HG03039 (cell line): Measurements from ENCODE around the gene EPHA1.

Experiments
- ATAC-seq: cut with Tn5 transposase; IDR thresholded peaks from one replicate; pipeline ENCODE4 v1.9.1; 2021; ENCODE audit warnings: mild to moderate bottlenecking, moderate library complexity; ENCODE audit not compliant: unreplicated experiment

The EPHA1 gene

DNA sequence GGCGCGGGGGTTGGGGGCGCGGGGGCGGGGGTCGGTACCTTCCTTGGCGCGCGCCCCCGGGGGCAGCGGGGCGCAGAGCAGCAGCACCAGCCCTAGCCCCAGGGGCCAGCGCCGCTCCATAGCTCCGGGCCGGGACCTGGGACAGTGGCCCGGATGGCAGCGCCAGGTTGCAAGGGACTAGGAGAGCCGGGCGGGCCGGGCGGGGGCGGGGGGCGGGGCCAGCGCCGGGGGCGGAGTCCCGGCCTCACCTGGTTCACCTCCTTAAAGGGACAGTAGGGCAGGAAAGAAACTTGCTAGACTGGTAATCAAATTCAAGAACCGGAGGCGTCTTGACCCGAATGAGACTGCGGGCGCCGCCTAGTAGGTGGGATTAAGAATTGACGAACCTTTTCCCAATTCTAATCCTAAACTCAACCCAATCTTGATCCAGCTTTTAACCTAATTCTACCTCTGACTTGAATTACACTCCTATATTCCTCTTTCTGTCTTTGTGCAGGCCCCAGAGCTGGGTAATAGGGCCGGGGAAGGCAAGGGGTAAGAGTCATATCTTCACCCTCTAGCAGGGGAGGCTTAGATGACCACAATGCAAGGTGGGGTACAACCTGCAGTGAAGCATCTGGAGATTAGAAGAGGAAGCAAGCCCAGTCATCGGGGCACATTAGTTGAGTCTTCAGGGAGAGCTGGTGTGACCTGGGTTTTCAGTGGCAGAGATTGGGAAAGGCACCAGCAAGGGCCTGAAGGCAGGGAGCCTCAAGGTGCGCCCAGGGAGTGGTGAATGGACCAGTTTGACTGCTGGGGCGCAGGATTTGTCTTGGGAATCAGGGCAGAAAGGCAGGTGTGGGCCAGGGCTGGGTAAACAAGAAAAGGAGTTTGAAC is at the start of gene EPHA1:
TSS of gene EPHA1 (minus strand) at position 171 of the 876 bp plus-strand sequence. CDS start at position 120, 51 bp downstream.
- ATAC-seq, result no peak

DNA sequence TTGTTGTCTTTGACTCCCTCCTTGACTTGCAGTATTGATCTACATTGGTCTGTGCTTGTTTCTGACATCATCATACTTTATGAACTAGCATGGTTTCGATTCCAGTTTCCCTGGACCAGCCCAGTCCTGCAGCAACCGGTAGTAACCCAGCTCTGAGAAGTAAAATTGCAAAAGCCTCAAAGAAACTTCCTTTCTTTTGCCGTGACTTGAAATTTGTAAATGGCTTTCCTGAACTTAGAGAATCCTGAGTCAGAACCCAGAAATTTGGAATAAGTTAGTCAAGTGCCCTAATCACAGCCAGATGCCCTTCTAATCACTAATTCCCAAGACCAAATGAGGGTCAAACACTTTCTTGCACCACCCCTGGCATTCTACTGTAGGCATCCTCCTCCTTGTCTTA is 49.6 kb upstream of the EPHA1 start:
- ATAC-seq, result no peak

DNA sequence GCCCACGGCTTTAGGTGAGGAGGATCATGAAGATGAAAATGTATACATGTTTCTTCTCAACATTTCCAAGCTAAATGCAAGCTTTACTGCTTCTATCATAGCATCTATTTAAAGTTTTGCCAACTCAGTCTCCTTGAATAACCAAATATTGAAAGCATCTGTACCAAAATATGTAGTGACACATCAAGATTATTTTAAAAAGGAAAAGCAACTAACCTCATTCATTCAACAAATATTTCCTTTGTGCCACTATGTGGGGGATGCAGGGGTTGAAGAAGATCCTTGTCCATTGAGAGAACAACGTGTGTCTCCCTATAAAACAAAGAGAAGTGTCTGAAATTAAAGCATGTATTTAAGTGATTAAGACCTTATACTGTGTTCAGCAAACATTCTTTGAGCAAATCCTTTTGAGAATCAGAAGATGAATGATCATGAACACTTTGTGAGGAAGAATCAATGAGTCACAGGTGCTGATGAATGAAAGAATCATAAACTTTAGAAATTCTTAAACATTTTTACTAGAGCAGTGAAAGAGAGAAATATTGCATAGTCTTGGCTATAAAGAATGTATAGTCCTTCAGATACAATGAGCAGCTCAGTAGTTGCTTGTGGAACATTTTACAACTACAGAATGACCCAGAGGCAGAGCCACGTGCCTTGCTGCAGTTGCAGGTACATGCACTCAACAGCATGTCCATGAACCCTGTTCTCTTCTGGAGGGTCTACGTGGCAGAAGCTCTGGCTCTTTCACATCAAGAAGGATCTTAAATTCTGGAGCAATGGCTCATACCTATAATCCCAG is 48.5 kb upstream of the EPHA1 start:
- ATAC-seq, result no peak

DNA sequence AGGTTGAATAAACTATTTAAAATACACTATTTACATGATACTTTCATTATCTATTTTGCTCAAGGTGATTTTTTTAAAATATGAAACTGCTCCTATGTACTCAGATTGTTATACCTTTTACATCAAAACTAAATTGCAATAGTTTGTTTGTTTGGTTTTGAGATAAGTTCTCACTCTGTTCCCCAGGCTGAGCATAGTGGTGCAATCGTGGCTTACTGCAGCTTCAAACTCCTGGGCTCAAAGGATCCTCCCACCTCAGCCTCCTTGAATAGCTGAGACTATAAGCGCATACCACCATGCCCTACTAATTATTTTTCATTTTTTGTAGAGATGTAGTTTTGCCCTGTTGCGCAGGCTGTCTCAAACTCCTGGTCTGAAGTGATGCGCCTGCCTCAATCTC is 47.3 kb upstream of the EPHA1 start:
- no peak for ATAC-seq

DNA sequence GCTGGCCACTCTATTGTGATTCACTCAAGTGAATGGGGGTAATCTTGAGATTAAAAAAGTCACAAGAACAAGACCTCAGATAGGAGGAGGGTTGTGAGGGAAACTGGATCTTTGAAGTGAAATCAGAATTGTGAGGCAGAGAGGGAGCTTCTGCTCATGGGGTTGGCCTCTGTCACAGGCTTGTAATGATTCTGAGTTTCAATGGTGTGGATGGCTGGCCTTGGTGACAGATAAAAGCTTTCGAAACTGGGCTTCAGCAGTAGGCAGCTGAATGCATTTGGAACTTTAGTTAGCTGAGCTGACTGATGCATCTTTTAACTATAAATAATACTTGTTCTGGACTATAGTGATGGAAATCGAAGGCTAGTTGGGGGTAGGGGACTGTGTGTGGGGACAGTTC is 46.8 kb upstream of the EPHA1 start:
- ATAC-seq, result no peak

DNA sequence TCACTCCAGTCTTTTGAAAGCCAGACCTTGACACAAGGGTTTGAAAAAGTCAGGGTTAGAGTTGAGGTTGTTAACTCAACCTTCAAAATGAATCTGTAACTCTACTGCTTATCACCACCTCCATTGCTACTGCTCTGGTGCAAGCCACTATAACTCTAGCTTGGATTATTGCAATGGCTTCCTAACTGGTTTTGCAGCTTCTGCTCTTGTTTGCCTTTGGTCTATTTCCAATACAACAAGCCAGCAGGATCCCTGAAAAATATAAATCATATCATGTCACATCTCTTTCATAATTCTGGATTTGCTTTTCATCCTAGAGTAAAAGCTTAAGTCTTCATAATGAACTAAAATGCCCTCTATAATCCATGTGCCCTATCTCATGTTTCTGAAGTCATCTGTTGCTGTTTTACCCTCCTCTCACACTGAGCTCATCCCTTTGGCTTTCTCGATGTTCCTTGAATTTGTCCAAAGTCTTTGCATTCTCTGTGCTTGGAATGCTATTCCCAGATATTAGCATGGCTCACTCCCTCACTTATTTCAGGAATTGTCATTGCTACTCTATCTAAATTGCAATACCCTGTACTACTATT is 45.5 kb upstream of the EPHA1 start:
- ATAC-seq, result no peak

DNA sequence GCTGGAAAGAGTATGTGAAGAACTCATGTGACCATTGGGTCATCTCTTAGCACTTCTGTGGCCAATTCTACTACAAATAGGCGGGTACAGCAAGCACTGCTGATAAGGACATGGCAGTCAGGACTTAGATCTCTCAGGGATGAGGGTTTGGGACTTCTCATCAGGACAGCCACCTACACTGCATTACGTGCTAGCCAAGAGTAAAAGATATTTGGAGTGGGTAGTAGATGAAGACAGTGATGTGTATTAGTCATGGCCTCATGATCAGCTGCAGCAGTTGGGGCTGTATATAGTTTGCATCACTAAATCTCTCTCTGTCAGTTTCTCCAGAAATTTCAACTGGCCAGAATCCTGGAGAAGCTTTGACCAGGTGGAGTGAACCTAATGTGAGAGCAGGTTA is 43.8 kb upstream of the EPHA1 start:
- no peak for ATAC-seq

DNA sequence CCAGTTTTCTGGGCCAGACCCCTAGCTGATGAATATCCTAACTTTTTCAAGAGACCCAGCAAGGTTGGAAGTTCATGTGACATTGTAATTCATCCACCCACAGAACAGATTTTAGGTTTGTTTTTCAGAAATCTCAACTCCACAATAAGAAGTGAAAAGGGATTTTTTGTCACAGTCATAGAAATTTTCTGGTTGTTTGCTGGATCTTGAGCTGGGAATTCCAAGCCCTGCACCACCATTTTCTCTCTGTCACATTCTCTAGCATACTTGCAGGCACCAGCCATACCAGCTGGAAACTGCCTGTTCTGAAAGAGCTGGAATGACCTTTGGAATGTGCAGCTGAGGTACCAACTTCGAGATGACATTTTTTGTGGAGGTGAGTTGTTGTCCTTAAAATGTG is 43.1 kb upstream of the EPHA1 start:
- no peak for ATAC-seq

DNA sequence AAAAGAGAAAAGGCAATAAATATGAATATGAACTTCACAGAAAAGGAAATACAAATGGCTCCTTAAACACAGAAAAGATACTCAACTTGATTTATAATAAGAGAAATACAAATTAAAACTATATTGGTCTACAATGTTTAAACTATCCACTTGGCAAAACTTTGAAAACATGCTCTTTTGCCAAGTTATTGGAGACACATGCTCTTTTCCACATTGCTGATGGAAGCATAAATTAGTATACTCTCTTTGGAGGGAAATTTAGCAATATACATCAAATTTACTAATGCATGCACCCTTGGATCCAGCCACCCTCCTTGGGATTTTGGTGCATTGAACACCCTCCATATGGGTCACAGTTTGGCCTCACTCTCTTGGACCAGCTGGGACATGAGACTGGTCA is 42.5 kb upstream of the EPHA1 start:
- no peak for ATAC-seq

DNA sequence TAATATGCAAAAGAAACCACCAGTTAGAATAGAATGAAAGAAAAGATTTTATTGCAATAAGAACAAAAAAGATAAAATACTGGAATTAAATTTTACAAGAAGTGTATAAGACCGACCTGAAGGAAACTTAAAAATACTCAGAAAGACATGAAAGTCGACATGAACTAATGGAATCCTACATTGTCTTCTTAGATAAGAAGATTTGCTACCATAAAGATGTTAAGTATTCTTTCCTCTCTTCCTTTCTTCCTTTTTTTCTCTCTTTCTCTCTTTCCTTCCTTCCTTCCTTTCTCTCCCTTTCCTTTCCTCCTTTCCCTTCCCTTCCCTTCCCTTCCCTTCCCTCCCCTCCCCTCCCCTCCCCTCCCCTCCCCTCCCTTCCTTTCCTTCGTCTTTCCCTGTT is 41.1 kb upstream of the EPHA1 start:
- ATAC-seq, result no peak

DNA sequence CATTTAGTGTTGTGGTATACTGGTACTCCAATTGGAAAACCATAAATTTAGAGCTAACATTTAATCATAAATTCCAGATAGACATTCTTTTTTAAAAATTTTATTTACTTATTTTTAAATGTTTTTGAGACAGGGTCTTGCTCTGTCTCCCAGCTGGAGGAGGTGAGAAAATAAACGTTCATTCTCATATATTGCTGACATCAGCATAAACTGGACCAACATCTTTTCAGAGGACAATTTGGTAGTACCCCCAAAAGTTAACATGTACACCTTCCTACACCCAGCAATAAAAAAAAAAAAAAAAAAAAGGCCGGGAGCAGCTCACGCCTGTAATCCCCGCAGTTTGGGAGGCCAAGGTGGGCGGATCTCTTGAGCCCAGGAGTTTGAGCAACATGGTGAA is 39.8 kb upstream of the EPHA1 start:
- ATAC-seq, result no peak

DNA sequence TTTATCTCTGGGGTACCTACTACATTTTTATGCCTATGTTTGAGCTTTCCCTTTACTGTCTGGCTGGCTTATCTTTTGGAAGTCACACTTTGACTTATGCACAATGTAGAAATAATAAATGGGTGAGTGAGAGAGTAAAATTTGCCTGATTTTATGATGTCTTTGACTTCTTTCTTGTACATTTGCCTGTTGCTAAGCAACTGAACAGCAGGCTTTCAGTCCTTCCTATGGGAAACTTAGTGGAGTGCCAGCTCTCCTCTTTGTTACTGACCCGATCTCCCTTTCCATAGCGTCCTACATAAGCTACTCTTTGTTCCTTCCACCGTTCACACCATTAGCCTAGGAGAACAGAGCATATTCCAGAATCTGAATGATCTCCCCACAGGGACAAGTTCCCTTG is 38.8 kb upstream of the EPHA1 start:
- ATAC-seq, result no peak

DNA sequence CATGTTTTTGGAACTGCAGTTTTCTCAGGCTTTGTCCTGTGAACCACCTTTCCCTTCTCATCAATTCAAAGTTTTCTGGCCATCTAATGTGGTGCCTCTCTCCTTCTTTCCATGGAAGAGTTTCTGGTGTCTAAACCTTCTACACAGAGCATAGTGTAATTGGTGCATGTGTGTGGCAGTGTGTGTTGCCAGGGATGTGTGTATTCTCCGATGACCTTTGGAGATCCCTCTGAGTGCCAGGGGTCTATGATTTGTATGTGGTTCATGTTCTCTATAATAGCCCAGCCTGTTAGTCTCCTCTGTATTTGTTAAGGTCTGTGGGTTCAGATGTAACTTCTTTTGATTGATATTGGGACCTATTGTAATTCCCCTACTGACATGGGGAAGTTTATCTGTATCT is 36.1 kb upstream of the EPHA1 start:
- no peak for ATAC-seq

DNA sequence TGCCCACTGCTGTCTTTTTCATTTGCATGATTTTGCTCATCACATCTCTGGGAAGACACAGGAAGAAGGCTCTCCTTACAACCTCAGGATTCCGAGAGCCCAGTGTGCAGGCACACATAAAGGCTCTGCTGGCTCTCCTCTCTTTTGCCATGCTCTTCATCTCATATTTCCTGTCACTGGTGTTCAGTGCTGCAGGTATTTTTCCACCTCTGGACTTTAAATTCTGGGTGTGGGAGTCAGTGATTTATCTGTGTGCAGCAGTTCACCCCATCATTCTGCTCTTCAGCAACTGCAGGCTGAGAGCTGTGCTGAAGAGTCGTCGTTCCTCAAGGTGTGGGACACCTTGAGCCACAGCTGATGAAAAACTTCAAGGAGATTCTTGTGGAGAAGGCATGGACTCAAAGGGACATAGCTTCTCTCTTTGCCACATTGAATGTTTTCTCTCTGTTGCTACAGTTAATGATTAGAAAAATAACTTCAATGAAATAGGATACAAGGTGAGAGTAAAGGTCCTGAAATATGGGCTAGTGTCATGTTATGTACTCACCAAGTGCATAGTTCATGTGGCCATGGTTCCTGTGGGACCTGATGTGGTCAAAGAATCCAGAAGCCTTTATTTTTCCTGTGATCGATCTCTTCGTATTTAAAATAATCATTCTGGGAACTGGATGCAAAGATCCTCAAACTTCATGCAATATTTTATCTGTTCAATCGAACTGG is 35.6 kb upstream of the EPHA1 start:
- no peak for ATAC-seq

DNA sequence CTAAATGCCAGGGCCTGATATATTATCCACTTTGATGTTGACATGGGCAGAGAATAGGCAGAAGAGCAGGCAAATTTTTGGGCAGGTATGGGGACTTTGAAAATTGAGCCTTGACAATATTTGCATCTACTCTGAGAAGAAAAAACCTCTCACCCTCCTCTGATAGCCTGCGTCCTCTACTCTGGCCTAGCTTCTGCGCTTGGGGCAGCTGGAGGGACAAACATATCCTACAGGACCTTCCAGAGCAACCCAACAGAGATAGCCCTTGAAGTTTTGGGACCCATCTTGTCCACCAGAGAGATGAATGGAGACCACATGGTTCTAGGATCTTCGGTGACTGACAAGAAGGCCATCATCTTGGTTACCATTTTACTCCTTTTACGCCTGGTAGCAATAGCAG is 34.5 kb upstream of the EPHA1 start, which contains the start of gene TAS2R60:
TSS of gene TAS2R60 (plus strand) at position 301 of the 400 bp plus-strand sequence. CDS start at position 301, 0 bp downstream.
- ATAC-seq, result no peak

DNA sequence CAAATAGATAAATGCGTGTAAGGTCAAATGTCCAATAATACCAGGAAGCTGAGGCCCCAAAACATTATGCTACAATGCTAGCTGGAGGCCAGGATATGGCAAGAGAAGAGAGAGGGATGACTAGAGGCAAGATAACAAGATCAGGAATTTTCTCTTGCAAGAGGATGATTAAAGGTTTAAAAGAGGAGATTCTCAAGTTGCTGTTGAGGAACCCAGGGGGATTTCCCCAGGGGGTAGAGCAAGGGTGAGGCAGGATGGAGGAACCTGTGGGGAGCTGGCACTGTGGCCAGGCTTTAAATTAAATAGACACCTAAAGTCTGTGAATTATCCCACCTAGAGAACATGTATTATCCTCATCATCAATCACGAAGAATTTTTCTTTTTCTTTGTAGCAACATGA is 31.2 kb upstream of the EPHA1 start:
- ATAC-seq, result no peak

DNA sequence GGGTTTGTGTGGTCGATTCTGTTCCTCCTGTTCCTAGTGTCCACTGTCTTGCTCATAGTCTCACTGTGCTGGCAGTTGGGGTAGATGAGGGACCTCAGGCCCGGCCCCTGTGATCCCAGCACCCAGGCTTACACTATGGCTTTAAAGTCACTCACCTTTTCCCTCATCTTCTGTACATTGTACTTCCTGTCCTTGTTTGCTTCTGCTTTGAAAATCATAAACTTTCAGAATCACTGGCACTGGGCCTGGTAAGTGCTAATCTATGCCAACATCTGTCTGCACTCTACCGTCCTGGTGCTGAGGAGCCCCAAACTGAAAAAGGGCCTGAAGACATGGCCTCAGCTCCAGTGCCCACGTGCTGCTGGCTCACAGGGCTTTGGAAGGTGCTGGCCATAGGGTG is 28.9 kb upstream of the EPHA1 start:
- no peak for ATAC-seq

DNA sequence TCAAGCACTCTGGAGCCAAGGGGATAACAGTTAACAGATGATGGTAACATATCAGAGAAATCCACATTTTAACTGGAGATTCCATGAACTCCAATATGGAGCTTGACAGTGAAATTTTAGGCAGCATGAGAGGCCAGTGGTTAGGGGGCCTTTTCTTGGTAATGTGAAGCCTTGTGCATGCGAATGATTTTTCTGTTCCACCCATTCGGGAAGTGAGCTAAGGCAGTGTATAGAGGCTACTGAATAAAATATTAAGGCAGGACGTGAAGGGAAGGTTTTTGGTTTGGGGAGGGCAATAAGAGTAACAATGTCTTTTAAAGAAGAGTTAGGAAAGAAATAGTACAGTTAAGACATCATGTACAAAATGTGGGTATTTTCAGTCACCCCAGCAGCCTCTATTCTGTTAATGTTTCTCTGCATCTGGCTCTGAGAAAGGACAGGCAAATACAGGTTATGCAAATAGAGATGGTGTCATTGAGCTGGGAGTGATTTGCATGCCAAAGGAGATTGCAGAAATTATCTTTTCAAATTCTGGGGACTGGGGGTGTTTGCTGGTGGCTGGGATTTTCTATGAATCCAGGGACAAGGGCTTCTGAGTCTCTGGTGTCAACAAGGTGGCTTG is 27.8 kb upstream of the EPHA1 start:
- ATAC-seq, result peak; percentile 75

DNA sequence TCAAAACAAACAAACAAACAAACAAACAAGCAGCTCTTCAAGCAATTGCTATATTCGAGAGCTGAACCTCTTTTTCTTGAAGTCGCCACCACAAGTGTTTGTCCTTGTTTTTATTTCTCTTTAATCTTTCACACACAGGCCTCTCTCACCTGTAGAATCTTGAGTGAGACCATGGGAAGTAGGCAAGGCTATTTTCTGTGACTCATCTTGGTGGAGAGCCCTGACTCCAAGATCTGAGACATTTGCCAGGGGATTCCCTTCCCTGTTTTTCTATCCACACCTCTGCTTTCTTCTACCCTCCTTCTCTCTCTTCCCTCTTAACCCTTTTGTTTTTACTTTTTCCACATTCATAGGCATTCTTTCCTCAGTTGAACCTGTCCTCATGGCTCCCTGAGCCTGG is 26.6 kb upstream of the EPHA1 start:
- no peak for ATAC-seq

DNA sequence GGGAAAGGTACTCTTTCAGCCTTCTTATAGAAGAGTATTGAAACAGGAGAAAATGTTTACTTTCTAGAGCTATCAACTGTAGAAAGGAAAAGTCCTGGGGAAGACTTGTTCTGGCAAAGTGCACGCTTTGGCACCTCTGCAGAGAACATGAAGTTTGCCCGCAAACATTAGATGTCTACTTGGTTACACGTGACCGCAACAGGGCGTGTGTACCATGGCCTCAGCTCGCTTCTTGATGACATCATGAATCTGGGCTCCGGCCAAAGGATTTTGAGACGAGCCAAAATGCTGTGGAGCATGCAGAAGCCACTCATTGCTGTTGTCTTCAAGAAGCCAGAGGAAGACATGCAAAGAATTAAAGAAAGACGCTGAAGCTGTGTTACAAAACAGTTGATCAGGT is 26.0 kb upstream of the EPHA1 start:
- no peak for ATAC-seq

DNA sequence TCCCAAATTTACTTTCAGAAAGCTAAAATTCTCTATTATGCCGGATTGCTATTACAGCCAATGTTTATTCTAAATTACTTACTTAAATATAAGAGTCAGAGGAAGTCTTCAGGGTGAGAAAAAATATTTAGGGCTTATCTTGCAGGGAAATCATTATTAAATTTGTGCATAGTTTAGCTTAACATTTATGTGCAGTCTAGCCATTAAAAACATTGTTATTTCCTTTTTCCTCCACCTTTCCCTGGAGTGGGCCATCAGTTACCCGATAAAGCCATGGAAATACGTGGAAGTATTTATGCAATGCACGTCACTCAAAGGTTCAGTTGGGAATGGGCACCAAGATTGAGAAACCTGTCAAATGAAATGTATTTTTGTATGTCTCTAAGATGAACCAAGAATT is 25.1 kb upstream of the EPHA1 start:
- ATAC-seq, result no peak
